ENCODE measurements around the gene ZBTB7B. TPM values are rescaled to one million over a fixed set of nuclear protein-coding genes. Genes with fewer than 3 reads are reported as not detected.

ZBTB7B gene
- total RNA-seq, 1 donor from 2014 or later: 147 TPM

DNA sequence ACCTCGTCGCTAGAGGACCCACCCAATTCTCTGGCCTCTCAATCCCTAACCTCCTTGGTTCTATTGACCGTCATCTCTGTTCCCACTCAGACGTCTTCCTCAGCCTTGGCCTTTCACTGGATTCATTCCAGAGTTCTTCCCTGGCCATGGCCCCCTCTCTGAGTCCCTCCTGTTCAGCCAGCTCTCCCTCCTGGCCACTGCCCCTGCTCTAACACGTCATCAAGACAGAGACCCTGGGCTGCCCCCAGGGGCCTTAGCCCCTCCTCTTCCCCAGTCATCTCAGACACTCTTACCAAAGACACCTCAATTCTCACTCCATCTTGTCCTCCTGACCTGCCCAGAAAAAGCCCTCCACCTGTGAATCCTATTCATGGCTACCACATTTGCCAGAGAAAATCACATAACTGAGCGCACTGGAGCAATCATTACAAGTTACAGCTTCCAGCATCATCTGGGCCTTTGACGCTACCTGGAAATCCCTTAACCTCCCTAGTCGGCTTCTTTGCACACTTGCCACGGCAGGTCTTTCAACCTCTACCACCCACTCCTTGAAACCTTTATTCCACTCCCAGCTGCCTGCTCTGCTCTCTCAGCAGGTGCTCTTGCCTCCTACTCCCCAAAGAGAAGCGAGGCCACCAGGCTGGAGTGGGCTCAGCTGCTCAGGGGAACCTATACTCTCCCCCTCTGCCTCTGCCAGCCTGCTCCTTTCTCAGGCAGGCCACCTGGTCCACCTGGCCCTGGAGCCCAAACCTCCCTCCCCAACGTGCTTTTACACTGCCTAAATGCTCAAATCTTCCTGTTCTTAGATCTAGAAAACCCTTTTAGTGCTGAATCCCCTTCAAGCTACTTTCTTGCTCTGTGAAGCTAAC, 17.0 kb downstream of the ZBTB7B start:
- intact Hi-C loops (cut with micrococcal nuclease): no loop called here
- no peak overlapping the region for H3K4me3 Mint-ChIP-seq (ENCODE audit: low read depth)
- H3K4me1 Mint-ChIP-seq (ENCODE audit: low read depth): peaks cover 32% of the 10 kb centered on the region
- peak overlapping the region; percentile 36 for H3K27ac Mint-ChIP-seq
- no peaks in the 10 kb centered on the region for H3K9me3 Mint-ChIP-seq
- DNase-seq (ENCODE audit: low spot score): no peak
- peaks cover 49% of the 10 kb centered on the region for H3K36me3 Mint-ChIP-seq (ENCODE audit: low read depth)
- H3K27me3 Mint-ChIP-seq (ENCODE audit: low read depth): no peaks in the 10 kb centered on the region

DNA sequence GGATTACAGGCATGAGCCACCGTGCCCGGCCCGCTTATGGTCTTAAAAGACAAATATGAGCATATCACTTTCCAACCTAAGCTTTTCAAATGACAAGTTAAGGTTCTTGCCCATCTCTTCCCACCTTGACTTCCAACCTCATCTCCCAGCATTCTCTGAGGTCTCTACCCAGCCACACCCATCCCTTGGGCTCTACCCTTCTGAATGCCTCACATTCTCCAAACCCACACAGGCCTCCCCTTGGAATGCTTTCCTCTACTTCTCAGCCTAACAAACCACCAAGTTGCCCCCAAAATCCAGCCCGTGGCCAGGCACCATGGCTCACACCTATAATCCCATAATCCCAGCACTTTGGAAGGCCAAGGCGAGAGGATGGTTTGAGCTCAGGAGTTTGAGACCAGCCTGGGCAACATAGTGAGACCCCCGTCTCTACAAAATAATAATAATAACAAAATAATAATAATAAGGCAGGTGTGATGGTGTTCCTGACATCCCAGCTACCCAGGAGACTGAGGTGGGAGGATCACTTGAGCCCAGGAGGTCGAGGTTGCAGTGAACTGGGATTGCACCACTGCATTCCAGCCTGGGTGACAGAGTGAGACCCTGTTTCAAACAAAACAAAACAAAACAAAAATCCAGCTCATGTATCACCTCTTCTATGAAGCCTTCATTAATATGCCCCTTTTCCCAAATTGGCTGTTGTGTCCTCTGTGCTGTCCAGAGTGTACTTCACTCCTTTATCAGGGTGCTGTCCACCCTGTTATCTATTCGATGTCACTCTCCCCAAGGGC, 19.7 kb downstream of the ZBTB7B start:
- Mint-ChIP-seq H3K4me3 (ENCODE audit: low read depth) (no peak overlapping the region), H3K9me3 (no peaks in the 10 kb centered on the region), H3K27me3 (ENCODE audit: low read depth) (no peaks in the 10 kb centered on the region), H3K36me3 (ENCODE audit: low read depth) (peaks cover 28% of the 10 kb centered on the region), H3K27ac (no peak overlapping the region), H3K4me1 (ENCODE audit: low read depth) (peaks cover 15% of the 10 kb centered on the region)
- DNase-seq (ENCODE audit: low spot score): no peak
- intact Hi-C loops (cut with micrococcal nuclease): no loop called here

DNA sequence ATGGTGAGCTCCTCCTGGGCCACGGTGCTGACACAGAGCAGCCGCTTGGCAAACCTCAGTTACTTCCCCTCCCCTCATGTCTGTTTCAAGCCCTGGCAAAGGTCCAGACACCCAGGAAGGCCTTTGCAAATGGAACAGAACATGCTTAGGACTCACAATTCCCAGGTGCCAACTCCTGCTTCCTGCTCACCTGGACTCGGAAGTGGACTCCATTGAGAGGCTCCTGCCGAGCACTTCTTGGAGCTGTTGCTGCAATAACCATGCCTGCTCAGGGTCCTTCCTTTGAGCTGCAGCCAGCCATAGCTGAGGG, 20.3 kb downstream of the ZBTB7B start:
- intact Hi-C loops (cut with micrococcal nuclease): no loop called here
- Mint-ChIP-seq H3K27me3 (ENCODE audit: low read depth) (no peaks in the 10 kb centered on the region), H3K27ac (no peak overlapping the region), H3K9me3 (no peaks in the 10 kb centered on the region), H3K4me1 (ENCODE audit: low read depth) (peaks cover 11% of the 10 kb centered on the region), H3K4me3 (ENCODE audit: low read depth) (no peak overlapping the region), H3K36me3 (ENCODE audit: low read depth) (peaks cover 23% of the 10 kb centered on the region)
- no peak for DNase-seq (ENCODE audit: low spot score)

DNA sequence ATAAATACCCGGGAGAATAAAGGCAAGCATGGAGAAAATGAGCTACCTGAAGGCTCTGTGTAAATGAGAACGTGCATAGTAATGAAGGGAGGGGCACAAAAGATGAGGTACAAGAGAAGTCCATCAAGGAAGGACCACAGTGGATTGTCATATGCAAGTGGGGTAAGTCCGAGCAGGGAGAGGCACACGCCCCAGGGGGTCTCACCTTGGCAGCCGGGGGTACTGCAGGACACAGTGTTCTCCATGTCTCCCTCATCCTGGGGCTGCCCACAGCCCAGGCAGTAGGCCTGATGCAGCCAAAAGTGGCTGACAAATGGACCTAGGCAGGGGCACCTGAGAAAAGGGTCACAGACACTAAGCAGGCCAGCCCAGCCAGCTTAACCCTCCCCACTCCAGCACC, 21.0 kb downstream of the ZBTB7B start:
- no peak overlapping the region for H3K4me3 Mint-ChIP-seq (ENCODE audit: low read depth)
- intact Hi-C loops (cut with micrococcal nuclease): no loop called here
- H3K27ac Mint-ChIP-seq: no peak overlapping the region

DNA sequence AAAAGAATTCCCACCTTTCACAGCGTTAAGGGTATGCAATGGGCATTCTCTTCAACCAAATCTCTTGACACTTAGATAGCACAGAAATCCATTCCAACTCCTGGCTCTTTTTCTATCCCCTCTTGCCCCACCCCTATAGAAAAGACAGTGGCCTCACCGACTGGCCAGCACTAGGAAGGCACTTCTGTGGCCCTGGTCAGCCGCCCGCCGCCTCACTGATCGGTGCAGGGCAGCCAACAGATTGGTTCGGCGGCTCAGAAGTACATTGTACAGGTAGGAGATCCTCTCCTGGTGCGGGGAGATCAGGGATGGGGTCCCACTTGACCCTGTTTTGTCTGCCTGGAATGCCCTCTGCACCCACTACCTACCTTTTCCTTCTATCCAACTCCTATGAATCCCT, 21.7 kb downstream of the ZBTB7B start:
- Mint-ChIP-seq H3K4me1 (ENCODE audit: low read depth) (peaks cover 8% of the 10 kb centered on the region), H3K4me3 (ENCODE audit: low read depth) (no peak overlapping the region), H3K27me3 (ENCODE audit: low read depth) (no peaks in the 10 kb centered on the region), H3K9me3 (no peaks in the 10 kb centered on the region), H3K27ac (no peak overlapping the region), H3K36me3 (ENCODE audit: low read depth) (peaks cover 9% of the 10 kb centered on the region)
- intact Hi-C loops (cut with micrococcal nuclease): no loop called here
- no peak for DNase-seq (ENCODE audit: low spot score)

More for the DNA sequence above, 21.0 kb downstream of the ZBTB7B start:
- H3K9me3 Mint-ChIP-seq: no peaks in the 10 kb centered on the region
- H3K27me3 Mint-ChIP-seq (ENCODE audit: low read depth): no peaks in the 10 kb centered on the region
- peaks cover 10% of the 10 kb centered on the region for H3K4me1 Mint-ChIP-seq (ENCODE audit: low read depth)
- peaks cover 16% of the 10 kb centered on the region for H3K36me3 Mint-ChIP-seq (ENCODE audit: low read depth)
- DNase-seq (ENCODE audit: low spot score): no peak

DNA sequence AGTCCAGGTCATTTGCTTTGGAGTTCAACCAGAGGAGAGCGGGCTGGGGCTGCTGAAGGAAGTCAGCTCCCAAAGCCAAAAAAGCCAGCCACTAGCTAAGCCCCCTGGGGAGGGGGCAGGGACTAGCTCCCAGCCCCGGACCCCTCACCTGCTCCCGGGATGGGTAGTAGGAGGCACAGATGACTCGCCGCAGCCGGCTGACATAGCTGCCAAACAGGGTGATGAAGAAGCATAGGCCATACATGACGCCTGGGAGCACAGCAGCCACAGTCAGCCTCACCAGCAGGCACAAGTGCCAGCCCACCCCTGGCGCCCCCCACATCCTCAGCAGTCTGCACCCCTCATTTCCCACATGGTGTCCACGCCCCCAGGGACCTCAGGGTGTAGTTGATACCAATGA, 23.6 kb downstream of the ZBTB7B start:
- Mint-ChIP-seq H3K4me1 (ENCODE audit: low read depth) (no peaks in the 10 kb centered on the region), H3K27ac (no peak overlapping the region), H3K27me3 (ENCODE audit: low read depth) (no peaks in the 10 kb centered on the region), H3K9me3 (no peaks in the 10 kb centered on the region), H3K36me3 (ENCODE audit: low read depth) (no peaks in the 10 kb centered on the region), H3K4me3 (ENCODE audit: low read depth) (no peak overlapping the region)
- DNase-seq (ENCODE audit: low spot score): no peak
- intact Hi-C loops (cut with micrococcal nuclease): no loop called here

DNA sequence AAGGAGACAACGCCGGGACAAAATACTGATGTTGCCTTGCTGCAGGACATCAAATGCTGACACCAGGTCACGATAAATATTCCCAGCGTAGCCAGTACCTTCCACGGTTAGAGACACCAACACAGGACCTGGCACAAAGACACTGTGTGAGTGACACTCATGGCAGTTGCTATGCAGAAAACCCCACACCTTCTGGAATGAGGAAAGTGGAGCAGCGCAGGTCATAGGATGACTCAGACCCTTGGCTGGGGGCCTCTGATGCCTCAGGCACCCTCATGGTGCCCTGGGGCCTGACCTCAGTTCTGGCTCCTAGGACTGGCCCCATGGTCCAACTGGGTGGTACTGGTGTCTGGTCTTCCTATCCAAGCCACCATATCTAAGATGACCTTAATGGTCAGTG, 24.0 kb downstream of the ZBTB7B start:
- no peaks in the 10 kb centered on the region for H3K4me1 Mint-ChIP-seq (ENCODE audit: low read depth)
- H3K27me3 Mint-ChIP-seq (ENCODE audit: low read depth): no peaks in the 10 kb centered on the region
- intact Hi-C loops (cut with micrococcal nuclease): no loop called here
- H3K36me3 Mint-ChIP-seq (ENCODE audit: low read depth): no peaks in the 10 kb centered on the region
- H3K27ac Mint-ChIP-seq: no peak overlapping the region
- DNase-seq (ENCODE audit: low spot score): no peak
- no peaks in the 10 kb centered on the region for H3K9me3 Mint-ChIP-seq
- no peak overlapping the region for H3K4me3 Mint-ChIP-seq (ENCODE audit: low read depth)

DNA sequence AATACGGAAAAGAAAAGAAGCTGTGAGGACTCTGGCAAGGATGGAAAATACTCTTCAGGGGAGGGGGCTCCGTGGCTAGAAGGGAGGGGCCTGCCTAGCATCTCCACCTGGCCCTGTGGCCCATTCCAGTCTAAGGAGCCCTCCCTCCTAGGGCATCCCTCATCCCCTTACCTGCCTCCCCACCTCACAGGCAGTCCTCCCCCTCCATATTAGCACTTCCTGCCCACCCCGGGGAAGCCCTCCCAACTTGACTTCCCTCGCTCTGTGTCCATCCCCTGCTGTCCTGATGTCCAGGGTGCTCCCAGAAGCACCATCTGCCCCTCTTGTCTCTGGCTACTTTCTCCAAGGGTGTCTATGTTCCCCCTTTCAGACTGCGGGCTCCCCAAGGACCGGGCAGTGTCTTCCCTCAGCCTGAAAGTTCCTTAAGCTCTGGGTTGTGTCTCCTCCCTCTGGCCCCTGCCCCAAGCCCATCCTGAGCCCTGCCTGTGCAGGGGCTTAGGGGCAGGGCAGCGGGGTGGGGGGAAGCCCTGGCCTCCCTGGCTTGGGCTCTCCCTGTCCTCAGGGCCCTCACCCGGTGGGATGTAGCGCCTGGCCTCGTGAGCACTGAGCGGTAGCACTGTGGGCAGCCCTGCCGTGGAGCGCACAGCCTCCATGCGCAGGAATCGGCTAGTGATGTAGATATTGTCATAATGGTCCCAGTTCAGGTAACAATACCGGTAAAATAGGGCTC, 27.1 kb downstream of the ZBTB7B start:
- DNase-seq (ENCODE audit: low spot score): no peak
- H3K9me3 Mint-ChIP-seq: no peaks in the 10 kb centered on the region
- intact Hi-C loops (cut with micrococcal nuclease): no loop called here

DNA sequence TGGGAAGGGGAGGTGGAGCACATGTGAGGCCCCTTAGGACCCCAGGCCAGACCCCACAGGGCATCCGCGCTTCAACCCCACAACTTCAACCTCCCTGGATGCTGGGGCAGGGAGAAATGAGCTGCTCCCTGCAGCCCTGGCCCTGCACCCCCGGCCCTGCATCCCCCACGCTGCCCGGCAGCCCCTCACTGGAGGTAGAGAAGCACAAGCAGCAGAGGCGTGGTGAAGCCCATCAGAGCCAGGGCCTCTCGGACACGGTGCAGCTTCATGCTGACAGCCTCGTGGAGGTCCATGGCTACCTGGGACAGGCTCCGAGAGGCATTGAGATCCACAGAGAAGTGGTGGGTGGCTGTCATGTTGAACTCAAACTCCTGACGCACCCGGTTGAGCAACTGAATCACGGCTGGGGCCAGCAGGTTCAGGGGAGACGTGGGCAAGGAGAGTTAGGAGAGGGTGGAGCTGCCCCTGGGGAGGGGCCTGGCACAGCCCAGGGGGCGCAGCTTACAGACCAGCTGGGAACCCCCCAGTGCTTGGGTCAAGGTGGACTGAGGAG, 27.7 kb downstream of the ZBTB7B start:
- no peaks in the 10 kb centered on the region for H3K9me3 Mint-ChIP-seq
- DNase-seq (ENCODE audit: low spot score): no peak
- H3K36me3 Mint-ChIP-seq (ENCODE audit: low read depth): no peaks in the 10 kb centered on the region
- no peak overlapping the region for H3K4me3 Mint-ChIP-seq (ENCODE audit: low read depth)
- intact Hi-C loops (cut with micrococcal nuclease): no loop called here
- H3K27me3 Mint-ChIP-seq (ENCODE audit: low read depth): peaks cover under 1% of the 10 kb centered on the region
- no peaks in the 10 kb centered on the region for H3K4me1 Mint-ChIP-seq (ENCODE audit: low read depth)
- no peak overlapping the region for H3K27ac Mint-ChIP-seq

More for the DNA sequence above, 27.1 kb downstream of the ZBTB7B start:
- no peaks in the 10 kb centered on the region for H3K4me1 Mint-ChIP-seq (ENCODE audit: low read depth)
- no peaks in the 10 kb centered on the region for H3K36me3 Mint-ChIP-seq (ENCODE audit: low read depth)
- no peak overlapping the region for H3K4me3 Mint-ChIP-seq (ENCODE audit: low read depth)
- no peak overlapping the region for H3K27ac Mint-ChIP-seq
- no peaks in the 10 kb centered on the region for H3K27me3 Mint-ChIP-seq (ENCODE audit: low read depth)

DNA sequence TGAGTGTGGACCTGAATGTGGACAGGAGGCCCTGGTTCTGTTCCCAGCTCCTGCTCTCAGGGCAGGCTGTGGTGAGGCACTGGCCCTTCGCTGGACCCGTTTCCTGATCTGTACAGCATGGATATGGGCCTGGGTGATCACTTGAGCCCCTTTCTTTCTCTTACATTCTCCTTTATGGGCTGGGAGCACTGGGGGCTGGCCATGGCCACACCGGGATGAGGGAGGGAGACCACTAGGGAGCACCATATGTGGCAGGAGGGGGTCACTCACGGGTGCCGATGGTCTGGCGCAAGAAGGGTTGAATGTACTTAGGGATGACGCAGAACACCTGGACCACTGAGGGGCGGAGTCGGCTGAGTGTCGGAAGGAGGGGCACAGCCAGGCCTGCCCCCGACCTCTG, 28.3 kb downstream of the ZBTB7B start:
- intact Hi-C loops (cut with micrococcal nuclease): no loop called here
- Mint-ChIP-seq H3K4me3 (ENCODE audit: low read depth) (no peak overlapping the region), H3K27ac (no peak overlapping the region), H3K36me3 (ENCODE audit: low read depth) (no peaks in the 10 kb centered on the region), H3K9me3 (no peaks in the 10 kb centered on the region), H3K27me3 (ENCODE audit: low read depth) (peaks cover 1% of the 10 kb centered on the region), H3K4me1 (ENCODE audit: low read depth) (no peaks in the 10 kb centered on the region)
- no peak for DNase-seq (ENCODE audit: low spot score)

DNA sequence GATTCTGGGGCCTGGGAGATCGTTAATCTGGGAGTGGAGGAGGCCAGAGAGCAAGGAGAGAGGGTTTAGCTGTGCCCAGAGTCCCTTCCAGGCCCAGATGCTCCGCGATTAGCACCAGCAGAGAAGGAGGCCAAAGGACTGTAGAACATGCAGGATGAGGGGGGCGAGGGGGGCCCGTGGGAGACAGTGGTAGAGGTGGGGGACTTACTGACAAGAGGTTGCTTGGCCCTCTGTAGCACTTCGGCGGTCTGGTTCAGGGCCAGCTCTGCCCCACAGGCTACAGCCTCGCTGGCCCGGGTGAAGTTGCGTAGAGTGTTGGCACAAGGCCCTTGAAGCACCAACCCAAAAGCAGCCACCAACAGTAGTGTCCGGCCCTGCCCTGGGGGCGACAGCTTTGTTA, 30.3 kb downstream of the ZBTB7B start:
- no peak for DNase-seq (ENCODE audit: low spot score)
- Mint-ChIP-seq H3K4me3 (ENCODE audit: low read depth) (no peak overlapping the region), H3K9me3 (no peaks in the 10 kb centered on the region), H3K36me3 (ENCODE audit: low read depth) (no peaks in the 10 kb centered on the region), H3K27ac (no peak overlapping the region), H3K27me3 (ENCODE audit: low read depth) (peaks cover 4% of the 10 kb centered on the region), H3K4me1 (ENCODE audit: low read depth) (no peaks in the 10 kb centered on the region)
- intact Hi-C loops (cut with micrococcal nuclease): no loop called here

DNA sequence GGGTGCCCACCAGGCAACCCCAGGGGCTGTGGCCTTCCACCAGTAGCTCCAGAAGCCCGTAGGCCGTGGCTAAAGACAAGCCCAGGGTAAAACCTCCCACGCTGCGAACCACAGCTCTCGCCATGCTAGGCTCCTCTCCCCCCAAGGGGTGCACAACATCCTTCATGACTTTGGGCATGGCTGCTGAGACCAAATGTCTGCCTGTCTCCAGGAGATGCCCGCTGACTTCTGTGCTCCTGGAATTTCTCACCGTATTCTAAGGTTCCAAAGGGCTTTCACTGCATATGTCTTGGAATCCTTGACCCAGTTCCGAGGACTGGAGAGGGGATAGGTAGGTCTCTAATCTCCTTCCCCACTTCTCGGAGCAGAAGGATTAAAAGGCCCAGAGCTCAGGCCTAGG, 30.9 kb downstream of the ZBTB7B start, which contains the start of the genes DCST1 and DCST2:
Gene DCST1 (plus strand): TSS at position 301 of the 400 bp plus-strand sequence. CDS start 213 bp downstream, outside the sequence.
Gene DCST2 (minus strand): TSS at position 258 of the 400 bp plus-strand sequence. CDS start 80 bp downstream, at position 178.
- H3K4me1 Mint-ChIP-seq (ENCODE audit: low read depth): no peaks in the 10 kb centered on the region
- no peaks in the 10 kb centered on the region for H3K36me3 Mint-ChIP-seq (ENCODE audit: low read depth)
- no peaks in the 10 kb centered on the region for H3K9me3 Mint-ChIP-seq
- intact Hi-C loops (cut with micrococcal nuclease): no loop called here
- H3K27ac Mint-ChIP-seq: no peak within 1 kb of the TSS
- no peak for DNase-seq (ENCODE audit: low spot score)
- peaks cover 7% of the 10 kb centered on the region for H3K27me3 Mint-ChIP-seq (ENCODE audit: low read depth)
- no peak within 1 kb of the TSS for H3K4me3 Mint-ChIP-seq (ENCODE audit: low read depth)

Measured in activated T-helper 2 cell treated with anti-CD3 and anti-CD28 coated beads, Interferon-gamma antibody, Interleukin-2, Interleukin-4, amounts not matched to agents 10 μg/mL and 5 μg/mL and 100 μg/mL, durations not matched to agents 14 hours and 24 hours and 36 hours (primary cell).